Activated T-cell treated with anti-CD3 and anti-CD28 coated beads, Interleukin-2, amount 50 U/mL, for 4 hours (primary cell): Measurements from ENCODE around the gene TRIM17. TPM values are rescaled to one million over a fixed set of nuclear protein-coding genes. Genes with fewer than 3 reads are reported as not detected.

Source experiments
- ATAC-seq, 2 donors: fragments of 200-7000 bp; cut with Tn5 transposase; one replicate each; pipeline ENCODE4 v1.10.0; 2021
- DNase-seq: peaks from one replicate; pipeline ENCODE4 v3.0.0-alpha.2; 2020
- H3K27me3 Mint-ChIP-seq: one replicate; pipeline ENCODE4 v1.8.0; 2021; ENCODE audit warnings: low read depth, mixed read lengths
- H3K36me3 Mint-ChIP-seq: one replicate; pipeline ENCODE4 v1.8.0; 2022; ENCODE audit warnings: mixed read lengths; ENCODE audit not compliant: insufficient read depth
- H3K4me1 Mint-ChIP-seq: one replicate; pipeline ENCODE4 v1.8.0; 2021; ENCODE audit warnings: low read depth, mixed read lengths
- H3K4me3 Mint-ChIP-seq: one replicate; pipeline ENCODE4 v1.8.0; 2021; ENCODE audit warnings: mild to moderate bottlenecking, moderate library complexity, mixed read lengths
- H3K9me3 Mint-ChIP-seq: one replicate; pipeline ENCODE4 v1.8.0; 2021; ENCODE audit warnings: mixed read lengths
- total RNA-seq, 3 donors: library from RNA; stranded (reverse); gene quantifications; one replicate each; pipeline ENCODE4 v1.2.1, GENCODE V29; 2021

The TRIM17 gene
- total RNA-seq, 3 donors from 2014 or later: 0.57 to 1.1 (median 0.66) TPM

GRCh38 chr1:228456252-228457016 is 39.8 kb upstream of the TRIM17 start:
- ATAC-seq: no peak
- H3K27me3 Mint-ChIP-seq: no peaks in the 10 kb centered on the region
- no peak for DNase-seq
- no peaks in the 10 kb centered on the region for H3K9me3 Mint-ChIP-seq
- H3K4me3 Mint-ChIP-seq: peak overlapping the region; percentile 94
- peaks cover 24% of the 10 kb centered on the region for H3K4me1 Mint-ChIP-seq
- peaks cover 4% of the 10 kb centered on the region for H3K36me3 Mint-ChIP-seq

GRCh38 chr1:228455715-228456114 is 39.1 kb upstream of the TRIM17 start:
- no peaks in the 10 kb centered on the region for H3K9me3 Mint-ChIP-seq
- peaks cover 24% of the 10 kb centered on the region for H3K4me1 Mint-ChIP-seq
- H3K4me3 Mint-ChIP-seq: no peak overlapping the region
- ATAC-seq (no peak), DNase-seq (no peak)
- H3K36me3 Mint-ChIP-seq: peaks cover 4% of the 10 kb centered on the region
- H3K27me3 Mint-ChIP-seq: no peaks in the 10 kb centered on the region

GRCh38 chr1:228454238-228454637 is 37.6 kb upstream of the TRIM17 start:
- peaks cover 22% of the 10 kb centered on the region for H3K4me1 Mint-ChIP-seq
- H3K27me3 Mint-ChIP-seq: no peaks in the 10 kb centered on the region
- DNase-seq (no peak), ATAC-seq (no peak)
- no peaks in the 10 kb centered on the region for H3K9me3 Mint-ChIP-seq
- H3K36me3 Mint-ChIP-seq: peaks cover 4% of the 10 kb centered on the region
- no peak overlapping the region for H3K4me3 Mint-ChIP-seq

GRCh38 chr1:228453614-228454013 is 37.0 kb upstream of the TRIM17 start:
- Mint-ChIP-seq H3K36me3 (peaks cover 4% of the 10 kb centered on the region), H3K9me3 (no peaks in the 10 kb centered on the region), H3K27me3 (no peaks in the 10 kb centered on the region), H3K4me3 (no peak overlapping the region), H3K4me1 (peaks cover 21% of the 10 kb centered on the region)
- DNase-seq: no peak
- ATAC-seq: no peak

GRCh38 chr1:228453022-228453560 is 36.4 kb upstream of the TRIM17 start:
- Mint-ChIP-seq H3K27me3 (peaks cover 4% of the 10 kb centered on the region), H3K9me3 (no peaks in the 10 kb centered on the region), H3K4me1 (peaks cover 17% of the 10 kb centered on the region), H3K36me3 (peaks cover 4% of the 10 kb centered on the region), H3K4me3 (no peak overlapping the region)
- DNase-seq: no peak
- ATAC-seq: no peak

- no peak overlapping the region for H3K4me3 Mint-ChIP-seq
- peaks cover 7% of the 10 kb centered on the region for H3K27me3 Mint-ChIP-seq
- ATAC-seq: no peak
Measured at GRCh38 chr1:228452194-228453021, 35.7 kb upstream of the TRIM17 start.

GRCh38 chr1:228450200-228450599 is 33.5 kb upstream of the TRIM17 start:
- ATAC-seq: no peak
- H3K4me1 Mint-ChIP-seq: peaks cover 15% of the 10 kb centered on the region
- H3K4me3 Mint-ChIP-seq: no peak overlapping the region
- DNase-seq: no peak
- H3K27me3 Mint-ChIP-seq: peaks cover 26% of the 10 kb centered on the region
- H3K9me3 Mint-ChIP-seq: no peaks in the 10 kb centered on the region
- H3K36me3 Mint-ChIP-seq: peaks cover 4% of the 10 kb centered on the region

More at GRCh38 chr1:228452194-228453021, 35.7 kb upstream of the TRIM17 start:
- Mint-ChIP-seq H3K9me3 (no peaks in the 10 kb centered on the region), H3K36me3 (peaks cover 4% of the 10 kb centered on the region), H3K4me1 (peaks cover 15% of the 10 kb centered on the region)
- no peak for DNase-seq

GRCh38 chr1:228448372-228448771 is 31.7 kb upstream of the TRIM17 start:
- H3K9me3 Mint-ChIP-seq: no peaks in the 10 kb centered on the region
- H3K4me3 Mint-ChIP-seq: no peak overlapping the region
- H3K36me3 Mint-ChIP-seq: no peaks in the 10 kb centered on the region
- H3K4me1 Mint-ChIP-seq: peaks cover 14% of the 10 kb centered on the region
- H3K27me3 Mint-ChIP-seq: peaks cover 44% of the 10 kb centered on the region
- no peak for ATAC-seq
- DNase-seq: no peak

GRCh38 chr1:228446852-228447251 is 30.2 kb upstream of the TRIM17 start:
- no peak overlapping the region for H3K4me3 Mint-ChIP-seq
- H3K4me1 Mint-ChIP-seq: peaks cover 12% of the 10 kb centered on the region
- H3K9me3 Mint-ChIP-seq: no peaks in the 10 kb centered on the region
- DNase-seq: no peak
- peaks cover 57% of the 10 kb centered on the region for H3K27me3 Mint-ChIP-seq
- H3K36me3 Mint-ChIP-seq: no peaks in the 10 kb centered on the region
- no peak for ATAC-seq

GRCh38 chr1:228445843-228446650 is 29.4 kb upstream of the TRIM17 start:
- ATAC-seq (peak; percentile 91 to 94), DNase-seq (no peak)
- Mint-ChIP-seq H3K9me3 (no peaks in the 10 kb centered on the region), H3K27me3 (peaks cover 65% of the 10 kb centered on the region), H3K4me1 (peaks cover 12% of the 10 kb centered on the region), H3K36me3 (no peaks in the 10 kb centered on the region), H3K4me3 (peak overlapping the region; percentile 75)

- Mint-ChIP-seq H3K36me3 (no peaks in the 10 kb centered on the region), H3K9me3 (no peaks in the 10 kb centered on the region), H3K4me3 (peak overlapping the region; percentile 75), H3K4me1 (peaks cover 12% of the 10 kb centered on the region), H3K27me3 (peaks cover 70% of the 10 kb centered on the region)
- DNase-seq (no peak), ATAC-seq (no peak)
Measured at GRCh38 chr1:228445490-228445842, 28.8 kb upstream of the TRIM17 start.

GRCh38 chr1:228443395-228443794 is 26.7 kb upstream of the TRIM17 start:
- peaks cover 12% of the 10 kb centered on the region for H3K4me1 Mint-ChIP-seq

GRCh38 chr1:228440761-228441500 is 24.3 kb upstream of the TRIM17 start:
- no peak for ATAC-seq
- Mint-ChIP-seq H3K27me3 (peaks cover 76% of the 10 kb centered on the region), H3K36me3 (no peaks in the 10 kb centered on the region), H3K4me1 (peaks cover 9% of the 10 kb centered on the region), H3K4me3 (no peak overlapping the region), H3K9me3 (no peaks in the 10 kb centered on the region)
- no peak for DNase-seq

More at GRCh38 chr1:228443395-228443794, 26.7 kb upstream of the TRIM17 start:
- H3K36me3 Mint-ChIP-seq: no peaks in the 10 kb centered on the region
- no peak overlapping the region for H3K4me3 Mint-ChIP-seq
- DNase-seq: no peak
- no peak for ATAC-seq
- no peaks in the 10 kb centered on the region for H3K9me3 Mint-ChIP-seq
- peaks cover 80% of the 10 kb centered on the region for H3K27me3 Mint-ChIP-seq
